Fibroblast of lung (primary cell): ENCODE results near the gene PABPC1L2A.

Experiments used
- EZH2 ChIP-seq: IDR thresholded peaks from 2 replicates; pipeline ENCODE4 v1.5.1; 2012; ENCODE audit warnings: low read length, control low read depth, mild to moderate bottlenecking; ENCODE audit errors: missing control alignments
- TF ChIP-seq, protein P1 (sequence below), 2 donors: IDR thresholded peaks in 1 of 2; conservative IDR thresholded peaks in 1 of 2; 1 replicate in 1 of 2; 2 replicates in 1 of 2; pipeline ENCODE4 v1.5.1; 2011 to 2012; ENCODE audit warnings: low read length in 2 of 2, control low read depth in 1 of 2, inconsistent platforms in 1 of 2, low read depth in 1 of 2, mild to moderate bottlenecking in 1 of 2

GRCh38 chrX:73069365-73070035 is 9.8 kb downstream of the PABPC1L2A start:
- TF ChIP-seq, protein P1, sequence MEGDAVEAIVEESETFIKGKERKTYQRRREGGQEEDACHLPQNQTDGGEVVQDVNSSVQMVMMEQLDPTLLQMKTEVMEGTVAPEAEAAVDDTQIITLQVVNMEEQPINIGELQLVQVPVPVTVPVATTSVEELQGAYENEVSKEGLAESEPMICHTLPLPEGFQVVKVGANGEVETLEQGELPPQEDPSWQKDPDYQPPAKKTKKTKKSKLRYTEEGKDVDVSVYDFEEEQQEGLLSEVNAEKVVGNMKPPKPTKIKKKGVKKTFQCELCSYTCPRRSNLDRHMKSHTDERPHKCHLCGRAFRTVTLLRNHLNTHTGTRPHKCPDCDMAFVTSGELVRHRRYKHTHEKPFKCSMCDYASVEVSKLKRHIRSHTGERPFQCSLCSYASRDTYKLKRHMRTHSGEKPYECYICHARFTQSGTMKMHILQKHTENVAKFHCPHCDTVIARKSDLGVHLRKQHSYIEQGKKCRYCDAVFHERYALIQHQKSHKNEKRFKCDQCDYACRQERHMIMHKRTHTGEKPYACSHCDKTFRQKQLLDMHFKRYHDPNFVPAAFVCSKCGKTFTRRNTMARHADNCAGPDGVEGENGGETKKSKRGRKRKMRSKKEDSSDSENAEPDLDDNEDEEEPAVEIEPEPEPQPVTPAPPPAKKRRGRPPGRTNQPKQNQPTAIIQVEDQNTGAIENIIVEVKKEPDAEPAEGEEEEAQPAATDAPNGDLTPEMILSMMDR (conservative IDR thresholded peaks at IDR 0.05 in 1 of 2, IDR thresholded peaks at IDR 0.05 in 1 of 2; ENCODE audit: low read depth in 1 of 2, low read length in 2 of 2): no peak
- no peak for TF ChIP-seq EZH2
